Mesodermal cell (in vitro differentiated cells): ENCODE measurements around the gene PTTG1IP.
A peak's percentile ranks its signal among the peaks of the same experiment; 100 is the strongest.

Experiments
- H3K27ac ChIP-seq: 2 replicates; pipeline ENCODE4 v1.7.0; 2013; ENCODE audit warnings: mild to moderate bottlenecking, low read depth, low read length, moderate library complexity; ENCODE audit not compliant: severe bottlenecking
- H3K36me3 ChIP-seq: 2 replicates; pipeline ENCODE4 v1.7.1; 2013; ENCODE audit warnings: mild to moderate bottlenecking, low read length, moderate library complexity; ENCODE audit not compliant: control insufficient read depth, insufficient read depth
- H3K4me1 ChIP-seq: one replicate; pipeline ENCODE4 v1.7.1; 2013; ENCODE audit warnings: mild to moderate bottlenecking, low read length; ENCODE audit not compliant: insufficient read depth, control insufficient read depth, poor library complexity, severe bottlenecking
- H3K4me3 ChIP-seq: 2 replicates; pipeline ENCODE4 v1.7.0; 2013; ENCODE audit warnings: low read length, control low read depth, mild to moderate bottlenecking; ENCODE audit not compliant: insufficient read depth, poor library complexity, severe bottlenecking; ENCODE audit errors: extremely low read depth
- H3K9me3 ChIP-seq: 2 replicates; pipeline ENCODE4 v1.7.1; 2013; ENCODE audit warnings: mild to moderate bottlenecking, low read length, moderate library complexity; ENCODE audit not compliant: control insufficient read depth
- WGBS, 2 experiments: methylation state at CpG; one replicate each; pipeline ENCODE4 v1.1.5; 2013; ENCODE audit warnings: missing lambda C conversion rate in 2 of 2; ENCODE audit not compliant: insufficient coverage in 2 of 2; 5-methylcytosine and 5-hydroxymethylcytosine counted together

Gene PTTG1IP

GRCh38 chr21:44802396-44803153, 70.9 kb downstream of the PTTG1IP start:
- Histone ChIP-seq H3K4me1 (peaks cover 14% of the 10 kb centered on the region), H3K27ac (peak overlapping the region; percentile 64), H3K36me3 (peaks cover 72% of the 10 kb centered on the region), H3K4me3 (peak overlapping the region; percentile 91), H3K9me3 (no peaks in the 10 kb centered on the region)
- WGBS, 2 experiments: 21 to 43% methylated on average over 13 to 26 of the region's 32 CpGs

GRCh38 chr21:44801468-44802395, 71.8 kb downstream of the PTTG1IP start, which contains the start of gene UBE2G2:
TSS of gene UBE2G2 (minus strand) at chr21:44801820. CDS start at chr21:44801748, 72 bp downstream.
- H3K4me1 ChIP-seq: peaks cover 14% of the 10 kb centered on the region
- WGBS, 2 experiments: 0% methylated on average over 66 to 84 of the region's 97 CpGs
- H3K4me3 ChIP-seq: peak within 1 kb of the TSS; percentile 91
- peak within 1 kb of the TSS; percentile 64 for H3K27ac ChIP-seq
- peaks cover 71% of the 10 kb centered on the region for H3K36me3 ChIP-seq
- H3K9me3 ChIP-seq: no peaks in the 10 kb centered on the region

GRCh38 chr21:44800971-44801467, 72.5 kb downstream of the PTTG1IP start:
- Histone ChIP-seq H3K9me3 (no peaks in the 10 kb centered on the region), H3K4me1 (peaks cover 14% of the 10 kb centered on the region), H3K4me3 (peak overlapping the region; percentile 91), H3K36me3 (peaks cover 69% of the 10 kb centered on the region), H3K27ac (peak overlapping the region; percentile 64)
- WGBS, 2 experiments: 3 to 4% methylated on average over 16 to 17 of the region's 17 CpGs

- Histone ChIP-seq H3K4me3 (peak overlapping the region; percentile 91), H3K4me1 (peaks cover 14% of the 10 kb centered on the region), H3K27ac (no peak overlapping the region), H3K9me3 (no peaks in the 10 kb centered on the region), H3K36me3 (peaks cover 69% of the 10 kb centered on the region)
- WGBS, 2 experiments: 77 to 87% methylated on average over 6 to 7 of the region's 12 CpGs
These were observed 73.4 kb downstream of the PTTG1IP start for GRCh38 chr21:44800103-44800502.

GRCh38 chr21:44799646-44800045, 73.8 kb downstream of the PTTG1IP start:
- Histone ChIP-seq H3K4me3 (no peak overlapping the region), H3K36me3 (peaks cover 69% of the 10 kb centered on the region), H3K4me1 (peaks cover 14% of the 10 kb centered on the region), H3K27ac (no peak overlapping the region), H3K9me3 (no peaks in the 10 kb centered on the region)
- WGBS, 2 experiments: no CpG with 5 or more reads among the region's 1 CpG
